DND-41 (cell line): Measurements from ENCODE around the gene ZNF593.
A peak's percentile ranks its signal among the peaks of the same experiment; 100 is the strongest.

ENCODE experiments used
- ATAC-seq: fragments of 200-7000 bp; cut with Tn5 transposase; 3 replicates; pipeline ENCODE4 v1.9.1; 2021; ENCODE audit warnings: low read depth; ENCODE audit not compliant: insufficient read depth
- DNase-seq: peaks from one replicate; pipeline ENCODE4 v3.0.0-alpha.2; 2020
- H2AFZ ChIP-seq: 2 replicates; pipeline ENCODE4 v1.6.0; 2012; ENCODE audit warnings: low read depth, low read length
- H3K27ac ChIP-seq: 2 replicates; pipeline ENCODE4 v1.5.1; 2012; ENCODE audit warnings: low read length, inconsistent platforms
- H3K27me3 ChIP-seq: fragments of 200-600 bp; sonication (generic); 2 replicates; pipeline ENCODE4 v1.6.0; 2012; ENCODE audit warnings: low read length, mild to moderate bottlenecking, inconsistent platforms; ENCODE audit not compliant: insufficient read depth, poor library complexity
- H3K36me3 ChIP-seq: 2 replicates; pipeline ENCODE4 v1.5.1; 2012; ENCODE audit warnings: low read length, inconsistent platforms; ENCODE audit not compliant: insufficient read depth
- H3K4me1 ChIP-seq: 2 replicates; pipeline ENCODE4 v1.5.1; 2012; ENCODE audit warnings: mild to moderate bottlenecking, low read length; ENCODE audit not compliant: insufficient read depth
- H3K4me2 ChIP-seq: 2 replicates; pipeline ENCODE4 v1.6.0; 2012; ENCODE audit warnings: mild to moderate bottlenecking, moderate library complexity, low read length, inconsistent platforms; ENCODE audit not compliant: insufficient read depth
- H3K4me3 ChIP-seq, 2 experiments: fragments of 200-600 bp in 1 of 2; shearing (Covaris generic) in 1 of 2; 2 replicates each; pipeline ENCODE4 v1.5.1; 2012 to 2016; ENCODE audit warnings: inconsistent platforms in 2 of 2, low read length in 2 of 2, mild to moderate bottlenecking in 2 of 2, low read depth in 1 of 2, moderate library complexity in 1 of 2
- H3K79me2 ChIP-seq: 2 replicates; pipeline ENCODE4 v1.6.0; 2012; ENCODE audit warnings: low read length, inconsistent platforms; ENCODE audit not compliant: insufficient read depth
- H3K9ac ChIP-seq: 2 replicates; pipeline ENCODE4 v1.6.0; 2012; ENCODE audit warnings: low read depth, mild to moderate bottlenecking, inconsistent platforms, low read length, moderate library complexity
- H3K9me3 ChIP-seq: 2 replicates; pipeline ENCODE4 v1.5.1; 2012; ENCODE audit warnings: low read length, moderate library complexity, mild to moderate bottlenecking, inconsistent platforms; ENCODE audit not compliant: insufficient read depth, severe bottlenecking
- H4K20me1 ChIP-seq: 2 replicates; pipeline ENCODE4 v1.6.0; 2012; ENCODE audit warnings: low read length; ENCODE audit not compliant: insufficient read depth
- EZH2 ChIP-seq: IDR thresholded peaks from 3 replicates; pipeline ENCODE4 v1.6.1; 2012; ENCODE audit warnings: borderline replicate concordance, low read depth, mild to moderate bottlenecking, moderate library complexity, low read length, inconsistent platforms; ENCODE audit not compliant: severe bottlenecking
- TF ChIP-seq, protein P1 (sequence below): IDR thresholded peaks from 2 replicates; pipeline ENCODE4 v1.5.1; 2012; ENCODE audit warnings: borderline replicate concordance, low read length, moderate library complexity, mild to moderate bottlenecking; ENCODE audit not compliant: poor library complexity, severe bottlenecking; ENCODE audit errors: extremely low read depth

Gene ZNF593

DNA sequence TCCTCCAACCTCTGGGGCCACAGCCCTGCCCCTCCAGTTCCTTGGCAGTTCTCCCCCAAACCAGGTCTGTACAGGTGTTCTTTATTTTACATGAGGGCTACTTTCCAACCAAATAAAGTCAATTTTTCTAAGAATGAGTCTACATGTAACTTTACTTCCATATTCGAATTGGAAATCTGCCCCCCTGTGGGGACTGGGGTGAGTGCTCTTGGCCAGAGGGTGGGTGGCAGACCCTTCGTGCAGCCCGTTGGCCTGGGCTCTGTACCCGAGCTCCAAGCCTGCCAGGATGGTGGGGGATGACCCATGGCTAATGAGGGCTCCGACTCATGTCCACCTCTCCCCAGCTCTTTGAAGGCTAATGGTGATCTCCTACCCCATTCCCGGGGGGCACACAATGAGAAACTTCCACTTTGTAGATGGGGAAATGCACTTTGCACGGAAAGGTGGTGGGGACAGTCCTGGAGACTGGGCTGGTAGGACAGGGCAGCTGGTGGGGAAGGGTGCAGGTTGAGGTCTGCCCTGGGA is 20.1 kb downstream of the ZNF593 start:
- Histone ChIP-seq H3K4me2 (no peak overlapping the region), H3K9ac (no peak overlapping the region), H3K27me3 (no peaks in the 10 kb centered on the region), H3K4me3 (no peak overlapping the region), H3K27ac (no peak overlapping the region), H3K79me2 (no peaks in the 10 kb centered on the region), H3K4me1 (peaks cover 8% of the 10 kb centered on the region), H3K9me3 (no peaks in the 10 kb centered on the region), H4K20me1 (no peaks in the 10 kb centered on the region; the same call in 1 of the 2 replicates), H3K36me3 (no peaks in the 10 kb centered on the region), H2AFZ (no peak overlapping the region)
- no peak for ATAC-seq
- DNase-seq: no peak
- TF ChIP-seq, protein P1, sequence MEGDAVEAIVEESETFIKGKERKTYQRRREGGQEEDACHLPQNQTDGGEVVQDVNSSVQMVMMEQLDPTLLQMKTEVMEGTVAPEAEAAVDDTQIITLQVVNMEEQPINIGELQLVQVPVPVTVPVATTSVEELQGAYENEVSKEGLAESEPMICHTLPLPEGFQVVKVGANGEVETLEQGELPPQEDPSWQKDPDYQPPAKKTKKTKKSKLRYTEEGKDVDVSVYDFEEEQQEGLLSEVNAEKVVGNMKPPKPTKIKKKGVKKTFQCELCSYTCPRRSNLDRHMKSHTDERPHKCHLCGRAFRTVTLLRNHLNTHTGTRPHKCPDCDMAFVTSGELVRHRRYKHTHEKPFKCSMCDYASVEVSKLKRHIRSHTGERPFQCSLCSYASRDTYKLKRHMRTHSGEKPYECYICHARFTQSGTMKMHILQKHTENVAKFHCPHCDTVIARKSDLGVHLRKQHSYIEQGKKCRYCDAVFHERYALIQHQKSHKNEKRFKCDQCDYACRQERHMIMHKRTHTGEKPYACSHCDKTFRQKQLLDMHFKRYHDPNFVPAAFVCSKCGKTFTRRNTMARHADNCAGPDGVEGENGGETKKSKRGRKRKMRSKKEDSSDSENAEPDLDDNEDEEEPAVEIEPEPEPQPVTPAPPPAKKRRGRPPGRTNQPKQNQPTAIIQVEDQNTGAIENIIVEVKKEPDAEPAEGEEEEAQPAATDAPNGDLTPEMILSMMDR: peak; percentile 35
- no peak for TF ChIP-seq EZH2

DNA sequence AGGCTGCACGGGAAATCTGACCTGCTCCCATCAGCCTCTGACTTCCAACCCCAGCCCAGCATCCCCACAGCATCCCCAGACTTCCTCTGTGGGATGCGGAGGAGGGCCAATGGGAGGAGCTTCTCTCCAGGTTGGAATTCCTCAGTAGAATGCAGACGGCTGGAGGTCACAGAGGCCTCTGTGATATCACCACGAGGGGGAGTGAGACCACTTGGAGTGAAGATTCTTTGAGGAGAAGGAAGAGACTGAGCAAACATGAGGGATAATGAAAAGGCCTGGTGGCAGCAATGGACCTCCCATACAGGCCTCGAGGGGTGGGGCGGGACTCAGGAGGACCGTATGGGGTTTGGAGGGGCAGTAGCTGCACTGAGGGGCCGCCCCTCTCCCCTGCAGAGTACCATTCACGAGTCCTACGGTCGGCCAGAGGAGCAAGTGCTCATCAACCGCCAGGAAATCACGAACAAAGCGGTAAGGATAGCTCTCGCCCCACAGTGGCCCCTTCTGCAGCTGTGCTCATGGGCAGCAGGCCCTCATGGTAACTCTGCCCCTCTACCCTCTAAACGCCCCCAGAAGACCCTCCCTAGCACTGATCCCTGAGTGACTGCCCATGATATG is 20.8 kb downstream of the ZNF593 start, which contains the start of gene CATSPER4:
CATSPER4 (plus strand) TSS at position 230 of the 615 bp plus-strand sequence; CDS start at position 256, 26 bp downstream.
- no peaks in the 10 kb centered on the region for H3K27me3 ChIP-seq
- H3K9ac ChIP-seq: no peak within 1 kb of the TSS
- TF ChIP-seq, protein P1: peak; percentile 49
- no peak for TF ChIP-seq EZH2
- H3K4me3 ChIP-seq: no peak within 1 kb of the TSS
- DNase-seq (no peak), ATAC-seq (no peak)
- H3K27ac ChIP-seq: no peak within 1 kb of the TSS
- H3K9me3 ChIP-seq: no peaks in the 10 kb centered on the region
- no peak within 1 kb of the TSS for H3K4me2 ChIP-seq
- H3K36me3 ChIP-seq: no peaks in the 10 kb centered on the region
- no peaks in the 10 kb centered on the region; the same call in 1 of the 2 replicates for H4K20me1 ChIP-seq
- H3K79me2 ChIP-seq: no peaks in the 10 kb centered on the region
- H2AFZ ChIP-seq: no peak within 1 kb of the TSS
- peaks cover 8% of the 10 kb centered on the region for H3K4me1 ChIP-seq

DNA sequence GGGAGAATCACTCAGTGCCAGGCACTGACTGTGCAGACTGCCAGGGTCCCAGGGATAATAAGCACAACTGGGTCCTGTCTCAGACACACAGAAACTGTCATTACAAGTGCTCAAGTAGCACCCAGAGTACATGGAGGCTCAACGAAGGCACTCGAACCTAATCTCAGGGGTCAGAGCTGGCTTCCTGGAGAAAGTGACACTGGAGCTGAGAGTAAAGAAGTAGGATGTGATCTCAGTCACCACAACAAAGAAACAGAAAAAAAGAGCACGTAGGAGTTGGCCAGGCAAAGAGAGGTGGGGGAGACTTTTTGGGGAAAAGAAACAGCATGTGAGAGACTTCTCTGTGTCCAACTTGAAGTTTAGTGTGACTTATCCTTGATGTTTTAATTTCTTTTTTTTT is 22.0 kb downstream of the ZNF593 start:
- peaks cover 8% of the 10 kb centered on the region for H3K4me1 ChIP-seq
- no peak overlapping the region for H2AFZ ChIP-seq
- no peak overlapping the region for H3K9ac ChIP-seq

More for the DNA sequence above, 22.0 kb downstream of the ZNF593 start:
- ATAC-seq (peak; percentile 84), DNase-seq (peak; percentile 46)
- no peak for TF ChIP-seq EZH2
- TF ChIP-seq, protein P1: no peak
- H3K4me2 ChIP-seq: no peak overlapping the region; the same call in 1 of the 2 replicates
- no peaks in the 10 kb centered on the region; the same call in 1 of the 2 replicates for H4K20me1 ChIP-seq
- H3K36me3 ChIP-seq: no peaks in the 10 kb centered on the region
- no peaks in the 10 kb centered on the region for H3K79me2 ChIP-seq
- H3K27me3 ChIP-seq: no peaks in the 10 kb centered on the region
- no peak overlapping the region for H3K27ac ChIP-seq
- H3K9me3 ChIP-seq: no peaks in the 10 kb centered on the region
- no peak overlapping the region for H3K4me3 ChIP-seq
